Measurements from ENCODE around the gene YWHAB.
"Not testable (repeated sequence)": the region's sequence is repeated elsewhere in the genome, so short reads cannot be mapped to it uniquely, and the experiment has no call there.

Gene YWHAB

GRCh38 chr20:44885392-44886265 is at the start of gene YWHAB:
Gene YWHAB (plus strand): TSS chr20:44885705. CDS start chr20:44901534, 15,829 bp downstream.
- peak; percentile 99 for DNase-seq

DNA sequence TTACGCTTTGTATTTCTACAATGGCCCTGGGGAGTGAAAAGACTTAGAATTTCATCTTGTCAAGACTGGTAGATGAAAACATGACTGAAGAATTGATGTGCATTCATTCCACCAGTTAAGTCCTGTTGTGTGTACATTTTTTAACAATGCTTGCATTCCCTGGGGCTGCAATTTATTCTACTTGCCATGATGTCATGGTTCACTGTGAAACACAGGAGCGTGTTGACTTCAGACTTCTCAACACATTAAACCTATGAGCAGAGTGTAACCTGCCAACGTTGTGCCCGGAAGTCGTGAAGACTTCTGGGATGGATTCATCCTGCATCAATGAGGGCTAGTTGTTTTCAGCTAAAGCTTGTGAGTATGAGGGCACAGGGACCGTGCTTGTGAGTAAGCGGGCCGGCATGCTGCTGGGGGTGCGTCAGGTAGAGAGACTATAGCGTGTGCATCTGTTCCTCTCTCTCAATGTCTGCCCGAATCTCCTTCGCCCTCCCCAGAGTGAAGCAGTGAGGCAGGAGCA is 48.8 kb upstream of the YWHAB start:
- DNase-seq, result no peak

DNA sequence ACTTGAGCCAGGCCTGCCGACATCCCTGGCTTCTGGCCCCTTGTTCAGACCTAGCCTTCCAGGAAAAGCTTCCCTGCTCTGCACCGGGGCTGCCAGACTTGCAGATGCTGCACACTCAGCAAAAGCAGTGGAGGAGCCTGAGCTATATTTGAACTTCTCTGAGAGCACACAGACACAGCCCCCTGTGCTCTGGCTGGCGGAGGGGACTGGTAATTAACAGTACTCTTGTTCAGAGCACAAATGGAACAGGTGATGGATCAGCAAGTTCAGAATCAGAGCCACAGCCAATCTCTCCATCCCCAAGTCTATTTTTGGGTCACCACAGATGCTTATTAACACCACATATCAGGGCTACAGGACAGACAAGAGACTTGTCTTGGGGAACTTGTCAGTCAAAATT is 47.6 kb upstream of the YWHAB start:
- DNase-seq, result no peak

DNA sequence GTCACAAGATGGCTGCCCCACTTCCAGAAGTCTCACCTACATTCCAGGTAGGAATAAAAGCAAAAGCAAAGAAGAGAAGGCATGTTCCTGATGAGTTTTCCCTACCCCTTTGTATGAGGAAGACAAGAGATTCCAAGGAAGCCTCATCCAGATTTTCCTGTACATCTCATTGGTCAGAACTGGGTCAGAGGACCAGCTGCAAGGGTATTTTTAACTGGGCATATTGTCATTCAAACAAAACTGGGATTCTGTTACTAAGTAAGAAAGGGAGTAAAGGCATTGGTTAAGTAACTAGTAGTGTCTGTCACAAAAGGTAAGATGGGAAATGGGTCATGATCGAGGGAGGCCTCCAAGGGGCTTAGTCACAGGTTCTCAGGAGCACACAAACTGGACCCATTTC is 47.0 kb upstream of the YWHAB start:
- DNase-seq, result no peak

- no peak for DNase-seq
Observed at GRCh38 chr20:44839481-44839880, 46.0 kb upstream of the YWHAB start.

DNA sequence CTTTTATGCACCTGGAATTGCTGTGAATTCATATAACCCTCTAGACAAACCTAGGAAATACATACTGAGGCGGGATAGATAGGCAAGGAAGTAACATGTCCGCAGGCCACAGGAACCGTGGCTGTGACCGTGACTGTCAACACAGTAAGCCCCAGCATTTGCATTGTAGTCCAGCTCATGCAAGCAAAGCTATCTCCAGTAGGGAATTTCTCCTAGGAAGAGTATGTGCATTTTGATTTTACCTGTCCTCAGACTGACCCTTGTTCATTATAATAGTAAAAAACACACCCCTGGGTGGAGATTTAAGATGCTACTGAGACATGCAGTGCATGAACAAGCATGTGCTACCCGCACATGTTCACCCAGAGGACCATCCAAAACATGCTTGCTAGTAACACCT is 44.7 kb upstream of the YWHAB start:
- no peak for DNase-seq

DNA sequence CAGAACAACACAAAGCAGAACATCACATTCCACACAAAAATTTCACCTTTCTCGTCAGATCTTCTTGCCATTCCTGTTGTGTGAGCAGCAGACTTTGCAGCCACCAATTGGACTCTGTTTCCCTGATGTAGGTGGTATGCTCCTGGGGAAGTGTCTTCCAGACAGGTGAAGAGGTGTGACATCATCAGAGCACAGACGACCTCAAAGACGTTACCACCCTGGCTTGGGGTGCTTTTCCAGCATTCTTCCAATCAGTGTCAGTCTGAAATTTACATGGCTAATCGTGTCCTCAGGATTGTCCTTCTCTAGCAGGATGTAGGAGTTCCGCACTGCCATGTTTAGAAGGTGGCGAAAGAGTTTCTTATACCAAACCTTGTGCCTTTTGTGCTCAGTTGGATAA is 43.5 kb upstream of the YWHAB start:
- DNase-seq, result no peak

GRCh38 chr20:44843876-44844275 is 41.6 kb upstream of the YWHAB start:
- DNase-seq, result no peak

- DNase-seq, result no peak
Observed at GRCh38 chr20:44848254-44849015, 37.1 kb upstream of the YWHAB start.

DNA sequence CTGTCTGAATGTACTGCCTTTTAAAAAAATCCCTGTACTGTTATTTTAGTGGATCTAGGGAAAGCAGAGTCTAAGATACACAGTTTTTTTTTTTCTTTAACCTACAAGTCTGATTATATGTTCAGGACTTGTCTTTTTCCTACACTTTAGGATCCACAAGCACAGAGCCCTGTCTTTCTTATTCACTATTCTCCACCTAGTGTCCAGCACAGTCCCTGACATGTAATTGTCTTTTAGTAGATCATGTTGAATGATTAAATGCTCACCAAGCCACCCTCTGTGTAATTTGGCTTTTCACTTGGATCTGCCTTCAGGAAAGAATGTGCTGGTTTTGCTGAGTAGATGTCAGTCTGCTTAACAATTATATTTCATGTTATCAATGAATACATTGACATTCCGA is 35.8 kb upstream of the YWHAB start:
- DNase-seq, result no peak

DNA sequence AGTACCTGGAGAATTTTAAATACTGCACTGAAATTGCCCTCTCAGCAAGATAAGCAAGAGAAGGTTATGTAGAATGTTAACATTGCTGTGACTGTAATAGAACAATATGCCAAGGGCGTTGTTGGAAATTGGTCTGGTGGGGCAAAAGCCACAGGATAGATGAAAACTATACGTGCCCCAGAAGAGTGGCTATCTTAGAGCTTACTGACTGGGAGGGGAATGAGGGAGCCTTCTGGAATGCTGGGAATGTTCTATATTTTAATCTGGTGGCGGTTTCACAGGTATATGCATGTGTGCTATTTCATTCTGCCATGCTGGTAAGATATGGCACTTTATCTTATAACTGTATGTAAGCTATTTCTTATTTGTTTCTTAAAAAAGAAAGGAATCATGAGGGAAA is 35.2 kb upstream of the YWHAB start:
- no peak for DNase-seq

GRCh38 chr20:44850837-44851236 is 34.7 kb upstream of the YWHAB start:
- no peak for DNase-seq

- no peak for DNase-seq
Observed at GRCh38 chr20:44851545-44851944, 34.0 kb upstream of the YWHAB start.

- no peak for DNase-seq
Observed at GRCh38 chr20:44856442-44856841, 29.1 kb upstream of the YWHAB start.

- DNase-seq, result no peak
Observed at GRCh38 chr20:44856856-44857448, 28.6 kb upstream of the YWHAB start.

- DNase-seq, result peak; percentile 22
Observed at GRCh38 chr20:44858606-44859360, 26.7 kb upstream of the YWHAB start.

DNA sequence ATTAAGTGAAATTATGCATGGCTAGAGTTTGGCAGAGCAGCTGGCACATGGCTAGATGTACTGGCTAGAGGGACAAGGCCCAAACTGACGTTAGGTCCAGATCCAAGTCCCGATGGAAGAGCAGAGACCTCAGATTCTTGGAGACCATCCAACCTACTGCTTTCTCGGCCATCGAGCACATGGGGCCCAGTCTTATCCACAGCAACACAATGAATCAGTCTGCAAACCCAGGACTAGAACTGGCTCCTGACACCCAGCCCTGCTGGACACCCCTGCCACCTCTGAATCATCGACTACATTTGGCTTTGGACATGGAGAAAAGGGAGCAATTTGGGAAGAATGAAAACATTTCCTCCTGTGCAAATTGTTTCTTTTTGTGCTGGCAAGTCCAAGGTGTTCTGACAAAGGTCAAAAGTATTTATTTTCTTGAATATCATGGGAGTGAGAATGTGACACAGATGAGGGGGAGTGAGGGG is 23.9 kb upstream of the YWHAB start:
- no peak for DNase-seq

GRCh38 chr20:44862286-44862685 is 23.2 kb upstream of the YWHAB start:
- no peak for DNase-seq

GRCh38 chr20:44863365-44864084 is 22.0 kb upstream of the YWHAB start:
- peak; percentile 50 for DNase-seq

DNA sequence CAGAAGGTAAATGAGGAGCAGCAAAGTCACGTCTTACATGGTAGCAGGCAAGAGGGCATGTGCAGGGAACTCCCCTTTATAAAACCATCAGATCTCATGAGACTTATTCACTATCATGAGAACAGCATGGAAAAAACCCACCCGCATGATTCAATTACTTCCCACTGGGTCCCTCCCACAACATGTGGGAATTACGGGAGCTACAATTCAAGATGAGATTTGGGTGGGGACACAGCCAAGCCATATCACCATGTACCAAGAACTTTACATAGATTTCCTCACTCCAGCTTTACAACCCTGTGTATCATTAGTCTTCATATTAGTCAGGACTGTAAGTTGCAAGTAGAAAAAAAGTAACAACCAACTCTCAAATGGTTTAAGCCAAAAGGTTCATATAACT is 21.0 kb upstream of the YWHAB start:
- DNase-seq, result not testable (repeated sequence)

DNA sequence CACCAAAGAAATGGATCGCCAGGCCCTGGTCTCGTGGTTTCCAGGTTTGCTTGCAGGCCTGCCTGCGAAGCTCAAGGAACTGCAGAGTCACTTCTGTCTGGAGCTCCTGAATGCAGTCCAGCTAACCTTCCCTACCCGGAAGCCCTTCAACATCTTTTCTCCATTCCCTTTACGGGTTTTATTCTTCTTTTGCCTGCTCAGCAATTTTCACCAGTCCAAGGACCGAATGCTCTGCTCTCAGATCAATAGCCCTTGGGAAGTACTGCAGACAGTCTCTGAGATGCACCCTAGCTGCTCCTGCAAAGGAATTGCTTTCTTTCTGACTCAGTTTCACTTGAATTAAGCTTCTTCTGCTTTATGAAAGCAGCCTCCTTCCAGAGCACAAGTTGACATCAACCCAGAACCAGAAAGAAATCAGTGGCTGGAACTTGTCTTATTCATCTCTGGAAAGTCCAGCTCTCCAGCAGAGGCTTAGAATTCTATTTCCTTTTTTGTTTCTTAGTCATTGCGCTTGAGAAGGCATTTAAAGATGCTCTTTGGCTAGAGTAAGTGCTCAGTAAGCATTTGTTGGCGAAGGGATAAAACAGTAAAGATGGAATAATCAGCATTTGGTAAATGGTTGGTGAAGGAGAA is 18.7 kb upstream of the YWHAB start:
- DNase-seq, result no peak

Measured in eye (tissue), 1 donor.